ENCODE data around the gene AP1S1. TPM values are rescaled to one million over a fixed set of nuclear protein-coding genes. Genes with fewer than 3 reads are reported as not detected.

The AP1S1 gene
- total and polyA plus RNA-seq, 9 of the 15 experiments (the other 6 are each of a cell fraction or from before 2014, with no cell fraction given), result 4.4 to 149 (median 89.4) TPM

GRCh38 chr7:101125989-101126650, 28.2 kb upstream of the AP1S1 start (continued):
- TF ChIP-seq ZBTB43 (CRISPR knock-in tag; IDR thresholded peaks at IDR 0.05) (no peak), ELF1 (tag; IDR thresholded peaks at IDR 0.05) (peak; percentile 3; the same call in 1 of the 2 replicates), MIER1 (IDR thresholded peaks at IDR 0.05; ENCODE audit: low read depth) (no peak), TSC22D4 (tag; IDR thresholded peaks at IDR 0.05) (no peak), POLR3G (IDR thresholded peaks at IDR 0.05; ENCODE audit: extremely low read depth, insufficient read length, insufficient replicate concordance) (no peak), CBX1 (IDR thresholded peaks at IDR 0.05; ENCODE audit: low read depth) (no peak), SETDB1 (IDR thresholded peaks at IDR 0.05; ENCODE audit: low read length) (no peak), GTF2E2 (tag; IDR thresholded peaks at IDR 0.05) (no peak), TEAD2 (tag; IDR thresholded peaks at IDR 0.05) (no peak), ZNF696 (CRISPR knock-in tag; conservative IDR thresholded peaks at IDR 0.05) (no peak), PURB (CRISPR knock-in tag; IDR thresholded peaks at IDR 0.05; ENCODE audit: low read depth) (no peak), ZNF655 (CRISPR knock-in tag; IDR thresholded peaks at IDR 0.05) (no peak)
